Fibroblast of skin of right biceps (primary cell): ENCODE data around the gene GZMA.
"Not testable (repeated sequence)": the region's sequence is repeated elsewhere in the genome, so short reads cannot be mapped to it uniquely, and the experiment has no call there.

Experiments
- DNase-seq: peaks from one replicate; pipeline ENCODE4 v3.0.0-alpha.2; 2013

GZMA gene

GRCh38 chr5:55102348-55102747 lies at the start of gene GZMA:
Gene GZMA, plus strand, starts transcription at chr5:55102646. Its CDS starts 37 bp downstream, at chr5:55102683.
- no peak for DNase-seq

- DNase-seq: no peak
Measured at GRCh38 chr5:55055183-55055582, 47.3 kb upstream of the GZMA start.

- DNase-seq: no peak
Measured at GRCh38 chr5:55062039-55062779, 40.2 kb upstream of the GZMA start.

GRCh38 chr5:55063220-55063863 lies 39.1 kb upstream of the GZMA start:
- peak; percentile 82 for DNase-seq

- DNase-seq: peak; percentile 46
Measured at GRCh38 chr5:55063899-55064298, 38.5 kb upstream of the GZMA start.

- no peak for DNase-seq
Measured at GRCh38 chr5:55064523-55064922, 37.9 kb upstream of the GZMA start.

GRCh38 chr5:55066277-55066676 lies 36.2 kb upstream of the GZMA start:
- DNase-seq: no peak

- DNase-seq: no peak
Measured at GRCh38 chr5:55070968-55071367, 31.5 kb upstream of the GZMA start.

- no peak for DNase-seq
Measured at GRCh38 chr5:55071413-55071812, 31.0 kb upstream of the GZMA start.

GRCh38 chr5:55072666-55073065 lies 29.8 kb upstream of the GZMA start:
- DNase-seq: no peak

- DNase-seq: no peak
Measured at GRCh38 chr5:55073211-55073610, 29.2 kb upstream of the GZMA start.

GRCh38 chr5:55081541-55081940 lies 20.9 kb upstream of the GZMA start:
- no peak for DNase-seq

GRCh38 chr5:55089301-55089700 lies 13.1 kb upstream of the GZMA start:
- DNase-seq: not testable (repeated sequence)

- not testable (repeated sequence) for DNase-seq
Measured at GRCh38 chr5:55091011-55091410, 11.4 kb upstream of the GZMA start.

GRCh38 chr5:55096182-55096581 lies 6.3 kb upstream of the GZMA start:
- DNase-seq: no peak

- DNase-seq: no peak
Measured at GRCh38 chr5:55096861-55097260, 5.6 kb upstream of the GZMA start.

GRCh38 chr5:55101148-55101547 lies 1.3 kb upstream of the GZMA start:
- not testable (repeated sequence) for DNase-seq

- DNase-seq: no peak
Measured at GRCh38 chr5:55101556-55102276, 730 bp upstream of the GZMA start.

GRCh38 chr5:55104036-55104772 lies 1.8 kb downstream of the GZMA start:
- no peak for DNase-seq

GRCh38 chr5:55104946-55105701 lies 2.7 kb downstream of the GZMA start:
- no peak for DNase-seq

- DNase-seq: not testable (repeated sequence)
Measured at GRCh38 chr5:55105976-55106375, 3.5 kb downstream of the GZMA start.

- peak; percentile 20 for DNase-seq
Measured at GRCh38 chr5:55108661-55109060, 6.2 kb downstream of the GZMA start.
